GM21717 (cell line): ENCODE data around the gene RPS6KA3.

ENCODE experiments used
- ATAC-seq: cut with Tn5 transposase; IDR thresholded peaks from one replicate; pipeline ENCODE4 v1.9.1; 2021; ENCODE audit warnings: mild to moderate bottlenecking, moderate library complexity; ENCODE audit not compliant: unreplicated experiment

Gene RPS6KA3

DNA sequence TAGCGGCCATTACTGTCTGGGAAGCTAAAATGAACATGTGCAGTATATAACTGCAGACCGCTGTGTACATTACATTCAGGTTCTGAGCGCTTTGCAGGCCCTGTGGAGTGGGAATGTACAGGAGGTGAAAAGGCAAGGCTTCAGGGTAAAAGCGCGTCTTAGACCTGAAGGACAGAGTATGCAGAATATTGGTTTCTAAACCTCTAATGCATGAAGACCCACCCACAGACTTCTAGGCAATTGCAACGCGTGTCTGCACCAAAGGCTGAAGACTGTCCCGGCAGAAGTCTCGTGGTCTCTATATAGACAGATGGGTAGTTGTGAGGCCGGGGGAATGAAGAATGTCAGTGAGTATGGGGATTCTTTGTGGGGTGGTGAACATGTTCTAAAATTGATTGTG is 155.4 kb downstream of the RPS6KA3 start:
- ATAC-seq = no peak

DNA sequence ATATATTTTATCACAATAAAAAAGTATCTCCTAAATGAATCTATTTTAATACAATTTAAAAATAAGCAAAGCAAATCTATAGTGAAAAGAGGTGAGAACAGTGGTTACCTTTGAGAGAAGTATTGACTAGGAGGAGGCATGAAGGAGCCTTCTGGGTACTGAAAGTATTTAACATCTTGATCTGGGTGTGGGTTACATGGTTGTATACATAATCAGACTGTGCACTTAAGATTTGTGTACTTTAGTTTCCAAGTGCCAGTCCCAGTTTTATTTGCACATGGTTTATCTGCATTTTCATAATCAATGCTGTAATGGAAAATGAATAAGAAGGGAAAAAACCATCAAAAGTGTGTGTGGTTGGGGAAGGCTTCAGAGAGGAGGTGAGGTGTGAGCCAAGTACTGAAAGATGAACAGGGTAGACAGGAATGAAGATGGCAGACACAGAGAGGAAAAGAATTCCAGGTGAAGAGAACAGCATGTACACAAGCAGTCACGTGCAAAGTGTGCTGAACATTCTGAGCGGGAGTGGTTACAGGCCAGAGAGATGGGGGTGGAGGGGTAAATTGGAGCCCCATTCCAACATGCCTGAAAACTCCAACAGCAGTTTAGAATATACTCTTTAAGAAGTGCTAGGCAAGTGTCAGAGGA is 164.7 kb downstream of the RPS6KA3 start:
- no peak for ATAC-seq
